H1 (cell line): Measurements from ENCODE around the gene GRAMD1C. TPM values are rescaled to one million over a fixed set of nuclear protein-coding genes. Genes with fewer than 3 reads are reported as not detected.

Experiments
- CTCF ChIA-PET: fragments of 300-600 bp; sonication (Branson Sonifier 250); formaldehyde crosslinking; loops from one replicate; lab custom pipeline; 2021; ENCODE audit not compliant: partially characterized antibody; lab: Charles Lee
- POLR2A ChIA-PET: fragments of 300-600 bp; sonication (Branson Sonifier 250); formaldehyde crosslinking; loops from one replicate; lab custom pipeline; 2021; ENCODE audit warnings: inconsistent platforms; ENCODE audit not compliant: partially characterized antibody; lab: Charles Lee
- DNase-seq, 2 experiments: peaks; one replicate each; pipeline versions ENCODE4 v3.0.0 to v3.0.0-alpha.2; 2010 to 2022; ENCODE audit warnings: low spot score in 2 of 2, low read depth in 1 of 2, mixed read lengths in 1 of 2
- FAIRE-seq: peaks from 2 replicates; lab custom pipeline; 2011; peaks lifted over from hg19 to GRCh38; lab: Jason Lieb, UNC
- H2AFZ ChIP-seq: 2 replicates; pipeline ENCODE4 v1.8.1; 2012; ENCODE audit warnings: low read length, inconsistent platforms
- H2AK5ac ChIP-seq: 2 replicates; pipeline ENCODE4 v1.6.1; 2013; ENCODE audit warnings: low read depth, low read length
- H2BK120ac ChIP-seq: replicated peaks from 2 replicates; pipeline ENCODE3; 2013; ENCODE audit warnings: low read depth, low read length, inconsistent platforms
- H2BK12ac ChIP-seq: 2 replicates; pipeline ENCODE4 v1.6.1; 2013; ENCODE audit warnings: low read depth, low read length
- H2BK15ac ChIP-seq: 2 replicates; pipeline ENCODE4 v1.6.1; 2013; ENCODE audit warnings: low read length
- H2BK20ac ChIP-seq: 2 replicates; pipeline ENCODE4 v1.6.1; 2013; ENCODE audit warnings: low read length
- H2BK5ac ChIP-seq: 2 replicates; pipeline ENCODE4 v1.6.1; 2013; ENCODE audit warnings: low read depth, low read length
- H3K14ac ChIP-seq: 2 replicates; pipeline ENCODE4 v1.6.1; 2013; ENCODE audit warnings: inconsistent platforms; ENCODE audit not compliant: insufficient read length
- H3K18ac ChIP-seq: 2 replicates; pipeline ENCODE4 v1.6.1; 2013; ENCODE audit warnings: low read length; ENCODE audit errors: extremely low read depth
- H3K23ac ChIP-seq: 2 replicates; pipeline ENCODE4 v1.6.1; 2013; ENCODE audit warnings: inconsistent platforms; ENCODE audit not compliant: insufficient read length
- H3K23me2 ChIP-seq: 2 replicates; pipeline ENCODE4 v1.6.1; 2013; ENCODE audit warnings: low read depth, low read length
- H3K27ac ChIP-seq: 2 replicates; pipeline ENCODE4 v1.6.1; 2011; ENCODE audit warnings: low read depth, low read length, inconsistent platforms
- H3K27me3 ChIP-seq, 4 experiments: replicated peaks in 1 of 4; 1 replicate in 1 of 4; 2 replicates in 3 of 4; pipeline versions ENCODE4 v1.6.1 to v1.8.1; 2011 to 2013; ENCODE audit warnings: low read length in 3 of 4, mild to moderate bottlenecking in 3 of 4, inconsistent platforms in 2 of 4, mixed read lengths in 2 of 4, moderate library complexity in 1 of 4; ENCODE audit not compliant: control insufficient read depth in 3 of 4, insufficient read depth in 3 of 4; ENCODE audit errors: extremely low read depth in 1 of 4
- H3K36me3 ChIP-seq, 4 experiments: 2 replicates each; pipeline versions ENCODE4 v1.6.1 to v1.8.1; 2011 to 2013; ENCODE audit warnings: mild to moderate bottlenecking in 4 of 4, low read length in 3 of 4, moderate library complexity in 2 of 4, control low read depth in 1 of 4, inconsistent platforms in 1 of 4; ENCODE audit not compliant: insufficient read depth in 4 of 4, control insufficient read depth in 2 of 4
- H3K4ac ChIP-seq: replicated peaks from 2 replicates; pipeline ENCODE3; 2013; ENCODE audit warnings: low read length, low read depth, mixed read lengths, inconsistent platforms; ENCODE audit not compliant: insufficient read length
- H3K4me1 ChIP-seq, 4 experiments: replicated peaks in 1 of 4; 1 replicate in 1 of 4; 2 replicates in 3 of 4; pipeline versions ENCODE4 v1.6.1 to v1.8.1; 2011 to 2013; ENCODE audit warnings: low read length in 3 of 4, inconsistent platforms in 2 of 4, mixed read lengths in 1 of 4; ENCODE audit not compliant: insufficient read depth in 4 of 4, control insufficient read depth in 3 of 4
- H3K4me2 ChIP-seq, 2 experiments: 2 replicates each; pipeline versions ENCODE4 v1.6.1 to v1.8.1; 2011 to 2013; ENCODE audit warnings: low read depth in 2 of 2, low read length in 2 of 2, control low read depth in 1 of 2, inconsistent platforms in 1 of 2, mild to moderate bottlenecking in 1 of 2; ENCODE audit not compliant: insufficient read depth in 1 of 2
- H3K4me3 ChIP-seq, 4 experiments: fragments of 200-600, 300-600 bp in 1 of 4; sonication (generic), shearing (Covaris generic), sonication (Bioruptor Twin) in 1 of 4; 2 replicates each; pipeline versions ENCODE4 v1.5.1 to v1.8.1; 2011 to 2016; ENCODE audit warnings: low read length in 4 of 4, low read depth in 3 of 4, control low read depth in 2 of 4, inconsistent platforms in 2 of 4, mild to moderate bottlenecking in 2 of 4, mixed read lengths in 1 of 4, moderate library complexity in 1 of 4; ENCODE audit not compliant: insufficient read depth in 2 of 4; ENCODE audit errors: extremely low read depth in 1 of 4
- H3K56ac ChIP-seq: replicated peaks from 2 replicates; pipeline ENCODE3; 2013; ENCODE audit warnings: low read depth, mild to moderate bottlenecking, mixed read lengths, low read length, inconsistent platforms; ENCODE audit not compliant: insufficient read length
- H3K79me1 ChIP-seq: 2 replicates; pipeline ENCODE4 v1.6.1; 2013; ENCODE audit warnings: low read depth, low read length, control low read depth
- H3K79me2 ChIP-seq, 2 experiments: 2 replicates each; pipeline versions ENCODE4 v1.6.1 to v1.8.1; 2012 to 2013; ENCODE audit warnings: low read length in 2 of 2, mild to moderate bottlenecking in 2 of 2, inconsistent platforms in 1 of 2; ENCODE audit not compliant: insufficient read depth in 2 of 2, control insufficient read depth in 1 of 2
- H3K9ac ChIP-seq, 4 experiments: replicated peaks in 1 of 4; 1 replicate in 1 of 4; 2 replicates in 3 of 4; pipeline versions ENCODE4 v1.6.1 to v1.8.1; 2011 to 2013; ENCODE audit warnings: low read depth in 3 of 4, low read length in 3 of 4, control low read depth in 2 of 4, mild to moderate bottlenecking in 2 of 4, moderate library complexity in 2 of 4, inconsistent platforms in 1 of 4; ENCODE audit errors: extremely low read depth in 1 of 4
- H3K9me3 ChIP-seq, 2 experiments: 2 replicates each; pipeline versions ENCODE4 v1.6.1 to v1.8.1; 2012 to 2013; ENCODE audit warnings: mild to moderate bottlenecking in 2 of 2, moderate library complexity in 2 of 2, control low read depth in 1 of 2, inconsistent platforms in 1 of 2, low read depth in 1 of 2, low read length in 1 of 2, mixed read lengths in 1 of 2; ENCODE audit not compliant: insufficient read depth in 2 of 2
- H4K20me1 ChIP-seq, 2 experiments: replicated peaks in 1 of 2; 2 replicates each; pipeline versions ENCODE3 to v1.8.1; 2011 to 2013; ENCODE audit warnings: inconsistent platforms in 2 of 2, low read length in 2 of 2, mild to moderate bottlenecking in 1 of 2; ENCODE audit not compliant: insufficient read depth in 2 of 2, control insufficient read depth in 1 of 2
- H4K5ac ChIP-seq: 2 replicates; pipeline ENCODE4 v1.6.1; 2013; ENCODE audit warnings: low read length, low read depth, mixed read lengths, inconsistent platforms; ENCODE audit not compliant: insufficient read length
- H4K8ac ChIP-seq: 2 replicates; pipeline ENCODE4 v1.8.0; 2013; ENCODE audit warnings: mild to moderate bottlenecking, moderate library complexity, low read length, inconsistent platforms; ENCODE audit not compliant: insufficient read depth; ENCODE audit errors: extremely low read depth
- H4K91ac ChIP-seq: replicated peaks from 2 replicates; pipeline ENCODE3; 2013; ENCODE audit warnings: low read length, mixed read lengths, inconsistent platforms; ENCODE audit not compliant: insufficient read length
- CBX5 ChIP-seq: fragments of 300-800, 300-1000 bp; sonication (generic); IDR thresholded peaks from 2 replicates; pipeline ENCODE4 v1.7.1; 2016; ENCODE audit warnings: antibody characterized with exemption, low read length, low read depth
- CTBP2 ChIP-seq: IDR thresholded peaks from 2 replicates; pipeline ENCODE4 v1.7.0; 2011; ENCODE audit warnings: borderline replicate concordance, mild to moderate bottlenecking, moderate library complexity, mixed read lengths, low read length; ENCODE audit not compliant: insufficient read depth, insufficient read length
- E2F6 ChIP-seq: IDR thresholded peaks from 2 replicates; pipeline ENCODE4 v1.6.1; 2012; ENCODE audit warnings: inconsistent platforms
- EGR1 ChIP-seq: IDR thresholded peaks from 2 replicates; pipeline ENCODE4 v1.6.1; 2011; ENCODE audit warnings: low read depth, low read length, borderline replicate concordance
- EZH2 ChIP-seq: fragments of 200-600 bp; sonication (generic); IDR thresholded peaks from 2 replicates; pipeline ENCODE4 v1.7.1; 2012; ENCODE audit warnings: low read depth, mild to moderate bottlenecking, moderate library complexity, low read length, inconsistent platforms; ENCODE audit not compliant: severe bottlenecking
- KDM1A ChIP-seq: fragments of 200-600, 300-600 bp; sonication (generic); IDR thresholded peaks from 2 replicates; pipeline ENCODE4 v1.7.1; 2016; ENCODE audit warnings: mild to moderate bottlenecking, low read length, borderline replicate concordance
- MAFK ChIP-seq: IDR thresholded peaks from 2 replicates; pipeline ENCODE4 v1.6.1; 2012; ENCODE audit warnings: low read depth, mild to moderate bottlenecking, improper control_type of control experiment, low read length
- PHF8 ChIP-seq: fragments of 200-600 bp; sonication (generic); conservative IDR thresholded peaks from 2 replicates; pipeline ENCODE4 v1.7.1; 2012; ENCODE audit warnings: low read depth, mild to moderate bottlenecking, inconsistent platforms, low read length, moderate library complexity
- RXRA ChIP-seq: IDR thresholded peaks from 2 replicates; pipeline ENCODE4 v1.6.1; 2011; ENCODE audit warnings: low read depth, mild to moderate bottlenecking, low read length, moderate library complexity; ENCODE audit not compliant: insufficient read depth
- SUZ12 ChIP-seq: fragments of 200-600 bp; sonication (generic); IDR thresholded peaks from 2 replicates; pipeline ENCODE4 v1.6.1; 2012; ENCODE audit warnings: mild to moderate bottlenecking, inconsistent platforms, low read length, moderate library complexity, mixed read lengths
- WGBS, 2 experiments: shearing (Covaris generic) in 1 of 2; methylation state at CpG; one replicate each; pipeline versions ENCODE4 v1.1.6 to v1.1.7; 2013 to 2015; ENCODE audit warnings: low lambda C conversion rate in 2 of 2, mixed read lengths in 2 of 2, inconsistent platforms in 1 of 2, low coverage in 1 of 2, missing lambda C conversion rate in 1 of 2; ENCODE audit not compliant: insufficient replicate concordance in 2 of 2, insufficient coverage in 1 of 2, insufficient read length in 1 of 2; ENCODE audit errors: extremely low coverage in 1 of 2, missing lambda C conversion rate in 1 of 2; 5-methylcytosine and 5-hydroxymethylcytosine counted together
- polyA plus RNA-seq, 7 experiments: library from polyadenylated mRNA; depleted of rRNA in 3 of 7; stranded (reverse) in 5 of 7; unstranded in 2 of 7; fragments of >200 nt in 5 of 7; fragments of 200-250 nt in 2 of 7; gene quantifications; 1 replicate in 5 of 7; 2 replicates in 1 of 7; 4 replicates in 1 of 7; pipeline versions ENCODE4 v1.2.1 to v1.2.3, GENCODE V29; 2011 to 2013; ENCODE audit warnings: missing spikeins in 2 of 7, mixed read lengths in 2 of 7
- total RNA-seq: library from RNA; stranded (reverse); fragmentation: NEBNext Ultra II Directional; extraction: Animal tissue kit (Norgen Biotek cat#: 25700); gene quantifications from 2 replicates; pipeline ENCODE4 v1.2.1, GENCODE V29; 2021

The GRAMD1C gene
- total and polyA plus RNA-seq, 2 of the 8 experiments (the other 6 are each of a cell fraction or from before 2014, with no cell fraction given) = 0.62 to 2.1 TPM

DNA sequence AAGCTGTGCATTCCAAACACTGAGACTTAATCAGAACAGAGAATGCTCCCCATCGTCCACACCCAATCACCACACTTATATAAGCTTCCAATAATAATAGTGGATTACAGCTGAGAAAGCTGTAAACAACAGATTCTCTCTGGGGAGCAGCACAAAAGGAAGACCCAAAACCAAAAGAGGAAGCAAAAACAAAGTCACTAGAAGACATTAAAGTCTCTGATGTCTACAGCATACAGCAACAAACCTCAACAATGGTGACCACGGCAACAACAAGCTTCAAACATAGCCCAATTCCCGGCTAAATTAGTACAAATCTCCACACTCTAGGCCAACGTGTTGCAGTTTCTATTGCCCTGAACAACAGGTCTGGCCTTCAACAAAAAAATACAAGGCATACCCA lies 147.0 kb downstream of the GRAMD1C start:
- no peak overlapping the region for H2AK5ac ChIP-seq

More for the DNA sequence above, 147.0 kb downstream of the GRAMD1C start:
- H3K23me2 ChIP-seq = no peaks in the 10 kb centered on the region
- no peaks in the 10 kb centered on the region for H3K79me1 ChIP-seq
- H2BK15ac ChIP-seq = no peak overlapping the region
- no peak overlapping the region for H3K23ac ChIP-seq
- no peaks in the 10 kb centered on the region for H3K9me3 ChIP-seq
- 0 out of 7 replicates have a peak, but pooled peaks cover 0 to 2% (median 0%) of the 10 kb centered on the region in 4 experiments for H3K4me1 ChIP-seq
- H2BK12ac ChIP-seq = peak overlapping the region; percentile 50; the same call in 1 of the 2 replicates
- H3K27me3 ChIP-seq = no peaks in the 10 kb centered on the region
- no peak overlapping the region for H3K4ac ChIP-seq
- H3K79me2 ChIP-seq = no peaks in the 10 kb centered on the region
- no peaks in the 10 kb centered on the region for H4K20me1 ChIP-seq
- H4K91ac ChIP-seq = no peak overlapping the region
- H2AFZ ChIP-seq = peak overlapping the region; percentile 26; the same call in 1 of the 2 replicates
- no peak overlapping the region for H3K18ac ChIP-seq
- DNase-seq (no peak), FAIRE-seq (no peak)
- no peak overlapping the region for H3K9ac ChIP-seq
- no peak overlapping the region for H3K56ac ChIP-seq
- peak overlapping the region; percentile 24; the same call in 1 of the 2 replicates for H2BK5ac ChIP-seq
- H3K14ac ChIP-seq = no peak overlapping the region
- no peak overlapping the region for H3K4me2 ChIP-seq
- no peak overlapping the region for H4K5ac ChIP-seq
- H3K4me3 ChIP-seq = no peak overlapping the region
- POLR2A ChIA-PET = no interaction called here
- no peak overlapping the region for H3K27ac ChIP-seq
- no peak overlapping the region for H4K8ac ChIP-seq
- H2BK20ac ChIP-seq = 0 out of 2 replicates have a peak overlapping the region, but pooled peaks have one; percentile 10
- TF ChIP-seq EZH2 (no peak), RXRA (no peak), CTBP2 (no peak), E2F6 (no peak), KDM1A (no peak), CBX5 (no peak), EGR1 (no peak), MAFK (no peak), PHF8 (no peak), SUZ12 (no peak)
- CTCF ChIA-PET = interaction anchor here (0.7 kb wide), 1 partner anchor 48 kb away, joined by 3 read pairs; no protein-coding TSS in a partner anchor
- H2BK120ac ChIP-seq = peak overlapping the region; percentile 10
- H3K36me3 ChIP-seq = no peaks in the 10 kb centered on the region
- 75% methylated on average over 4 of the region's 4 CpGs; no CpG with 5 or more reads in 1 of the 2 experiments for WGBS, 2 experiments
